Posterior cingulate gyrus (tissue), 11 donors: ENCODE measurements around the gene OR51I1.

Source experiments
- DNase-seq, 10 donors: peaks; one replicate each; pipeline versions ENCODE4 v3.0.0 to v3.0.0-alpha.2; 2020 to 2021; ENCODE audit warnings: mixed read lengths in 3 of 10
- intact Hi-C: fragments of 100-400 bp; cut with DNase I; formaldehyde crosslinking; loops from one replicate; pipeline ENCODE4 v1.15.1; 2023

Gene OR51I1, protein sequence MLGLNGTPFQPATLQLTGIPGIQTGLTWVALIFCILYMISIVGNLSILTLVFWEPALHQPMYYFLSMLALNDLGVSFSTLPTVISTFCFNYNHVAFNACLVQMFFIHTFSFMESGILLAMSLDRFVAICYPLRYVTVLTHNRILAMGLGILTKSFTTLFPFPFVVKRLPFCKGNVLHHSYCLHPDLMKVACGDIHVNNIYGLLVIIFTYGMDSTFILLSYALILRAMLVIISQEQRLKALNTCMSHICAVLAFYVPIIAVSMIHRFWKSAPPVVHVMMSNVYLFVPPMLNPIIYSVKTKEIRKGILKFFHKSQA

DNA sequence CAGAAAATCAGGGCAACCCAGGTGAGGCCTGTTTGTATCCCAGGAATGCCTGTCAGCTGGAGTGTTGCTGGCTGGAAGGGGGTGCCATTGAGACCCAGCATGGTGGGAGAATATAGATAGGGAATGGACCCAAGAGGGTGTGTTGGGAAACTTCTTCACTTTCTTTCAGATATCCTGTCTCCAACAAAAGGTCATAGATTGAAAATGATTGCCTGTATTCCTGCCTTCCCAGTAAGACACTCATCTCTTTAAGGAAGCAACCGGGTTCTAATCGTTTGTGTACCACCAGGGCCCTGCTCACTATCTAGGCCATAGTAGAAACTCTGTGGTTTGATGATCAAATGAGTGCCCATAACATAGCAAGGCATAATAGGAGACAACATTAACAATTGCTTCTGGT lies at the start of gene OR51I1:
Gene OR51I1 (minus strand): TSS at position 101 of the 400 bp plus-strand sequence. CDS start 0 bp downstream, at position 101.
- no peak for DNase-seq
- intact Hi-C loops = no loop called here

DNA sequence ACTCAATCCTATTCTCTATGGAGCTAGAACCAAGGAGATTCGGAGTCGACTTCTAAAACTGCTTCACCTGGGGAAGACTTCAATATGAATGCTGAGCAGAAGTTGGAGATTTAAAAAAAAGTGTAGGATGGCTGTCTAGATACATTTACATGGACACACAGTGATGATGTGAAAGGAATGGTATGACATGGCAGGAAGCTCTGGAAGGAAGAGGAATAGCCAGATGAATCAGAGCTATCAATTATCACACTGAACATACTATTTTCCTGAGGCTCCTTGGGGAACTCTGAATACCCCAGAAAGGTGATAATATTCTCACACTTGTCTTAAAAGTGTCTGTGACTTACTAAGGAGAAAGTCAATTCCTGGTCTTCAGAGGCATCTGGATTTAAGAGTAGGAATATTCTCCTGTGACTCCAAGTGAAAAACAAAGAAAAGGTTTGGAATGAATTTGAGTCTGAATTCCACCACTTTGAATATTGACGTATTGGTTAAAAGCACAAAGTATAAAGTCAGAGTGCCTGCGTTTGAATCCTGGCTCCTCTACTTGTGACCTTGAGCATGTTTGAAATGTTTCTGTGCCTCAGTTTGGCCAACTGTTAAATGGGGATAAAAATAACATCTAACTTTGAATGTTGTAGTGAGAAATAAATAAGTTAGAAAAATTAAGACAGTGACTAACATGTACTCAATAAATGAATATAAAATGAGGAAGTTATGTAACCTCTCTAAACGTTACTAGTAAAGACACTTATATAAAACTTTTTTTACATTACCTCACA lies 48.5 kb upstream of the OR51I1 start:
- intact Hi-C loops = no loop called here
- no peak for DNase-seq

DNA sequence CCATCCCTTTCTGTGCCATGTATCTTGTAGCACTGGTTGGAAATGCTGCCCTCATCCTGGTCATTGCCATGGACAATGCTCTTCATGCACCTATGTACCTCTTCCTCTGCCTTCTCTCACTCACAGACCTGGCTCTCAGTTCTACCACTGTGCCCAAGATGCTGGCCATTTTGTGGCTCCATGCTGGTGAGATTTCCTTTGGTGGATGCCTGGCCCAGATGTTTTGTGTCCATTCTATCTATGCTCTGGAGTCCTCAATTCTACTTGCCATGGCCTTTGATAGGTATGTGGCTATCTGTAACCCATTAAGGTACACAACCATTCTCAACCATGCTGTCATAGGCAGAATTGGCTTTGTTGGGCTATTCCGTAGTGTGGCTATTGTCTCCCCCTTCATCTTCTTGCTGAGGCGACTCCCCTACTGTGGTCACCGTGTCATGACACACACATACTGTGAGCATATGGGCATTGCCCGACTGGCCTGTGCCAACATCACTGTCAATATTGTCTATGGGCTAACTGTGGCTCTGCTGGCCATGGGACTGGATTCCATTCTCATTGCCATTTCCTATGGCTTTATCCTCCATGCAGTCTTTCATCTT lies 47.6 kb upstream of the OR51I1 start:
- DNase-seq = no peak
- intact Hi-C loops = no loop called here

DNA sequence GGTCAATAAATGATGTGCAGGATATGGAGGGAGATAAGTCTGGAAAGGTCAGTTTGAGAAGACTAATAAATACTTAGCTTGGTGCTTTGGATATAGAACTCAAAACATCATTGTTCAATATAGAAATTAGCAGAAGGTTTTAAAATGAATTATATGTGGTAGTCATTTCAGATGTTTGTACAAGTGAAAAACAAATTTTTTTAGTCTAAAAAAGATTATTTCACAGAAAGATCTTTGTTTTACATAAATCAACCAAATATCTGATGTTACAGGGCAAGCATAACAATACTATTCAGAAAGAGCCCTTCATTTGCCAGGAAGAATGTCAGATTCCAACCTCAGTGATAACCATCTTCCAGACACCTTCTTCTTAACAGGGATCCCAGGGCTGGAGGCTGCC lies 47.1 kb upstream of the OR51I1 start, which contains the start of gene OR52D1:
Gene OR52D1 (plus strand): TSS at position 301 of the 400 bp plus-strand sequence. CDS start 22 bp downstream, at position 323.
- no peak for DNase-seq
- intact Hi-C loops = no loop called here

DNA sequence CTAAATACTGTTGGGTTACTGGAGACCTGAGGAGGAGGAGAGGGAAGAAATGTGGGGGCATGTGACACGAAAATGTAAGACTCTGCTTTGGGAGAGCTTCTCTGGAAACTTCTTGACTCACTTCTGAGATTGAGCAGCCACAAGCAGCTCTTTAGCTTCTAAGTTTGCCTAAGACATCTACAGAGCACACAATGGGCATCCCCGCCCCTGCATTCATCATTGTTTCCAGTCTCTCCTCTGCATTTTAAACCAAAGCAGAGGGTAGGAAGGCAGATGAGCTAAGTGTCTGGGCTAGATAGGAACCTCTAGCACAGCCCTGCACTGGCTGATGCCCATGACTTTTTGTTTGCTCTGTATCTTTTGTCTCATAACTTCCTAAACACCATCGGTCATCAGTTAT lies 45.1 kb upstream of the OR51I1 start:
- DNase-seq = no peak
- intact Hi-C loops = no loop called here

DNA sequence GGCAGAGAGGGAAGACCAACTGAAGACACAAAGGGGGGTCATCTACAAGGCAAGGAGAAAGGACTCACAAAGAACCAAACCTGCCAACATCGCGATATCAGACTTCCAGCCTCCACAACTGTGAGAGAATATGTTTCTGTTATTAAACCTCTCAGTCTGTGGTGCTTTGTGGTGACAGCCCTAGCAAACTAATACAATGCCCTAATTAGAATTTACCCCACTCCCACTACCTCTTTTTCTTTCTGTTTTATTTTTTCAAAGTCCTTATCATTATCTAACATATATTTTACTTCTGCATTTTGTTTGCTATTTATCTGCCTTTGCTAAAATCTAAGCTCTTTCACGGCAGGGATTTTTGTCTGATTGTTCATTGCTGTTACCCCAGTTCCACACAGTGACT lies 44.7 kb upstream of the OR51I1 start:
- intact Hi-C loops = no loop called here
- DNase-seq = no peak

DNA sequence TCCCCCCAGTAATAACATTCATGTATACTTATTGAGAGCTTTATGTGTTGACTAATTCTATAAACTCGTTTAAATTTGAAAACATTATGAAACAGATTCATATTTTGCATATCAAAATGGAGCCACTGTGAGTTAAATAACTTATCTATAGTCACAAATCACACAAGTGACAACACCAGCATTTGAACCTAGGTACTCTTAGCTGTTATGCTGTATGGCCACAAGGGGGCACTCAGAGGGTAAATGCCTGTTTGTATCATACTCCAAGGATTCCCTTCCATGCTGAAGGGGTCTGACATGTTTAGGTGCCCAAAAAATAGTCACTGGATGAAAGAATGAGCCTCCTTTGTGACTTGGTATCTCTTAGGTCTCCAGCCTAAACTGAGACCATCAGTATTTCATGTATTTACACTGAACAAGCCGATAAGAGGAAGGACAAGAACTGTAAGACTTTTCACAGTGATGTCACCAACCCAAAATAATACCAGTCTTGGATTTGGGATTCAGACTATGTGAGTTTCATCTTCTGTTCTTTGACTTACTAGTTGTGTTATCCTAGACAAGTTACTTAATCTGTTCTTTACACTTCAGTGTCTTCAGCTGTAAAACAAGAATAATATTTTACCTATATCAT lies 35.0 kb upstream of the OR51I1 start:
- peak in 3 of 10 donors; percentile 7 to 35 (median 28) for DNase-seq
- intact Hi-C loops = loop anchor here (1.0 kb wide), 1 partner anchor 332 kb away; the partner anchor contains the start of gene OR52N2

DNA sequence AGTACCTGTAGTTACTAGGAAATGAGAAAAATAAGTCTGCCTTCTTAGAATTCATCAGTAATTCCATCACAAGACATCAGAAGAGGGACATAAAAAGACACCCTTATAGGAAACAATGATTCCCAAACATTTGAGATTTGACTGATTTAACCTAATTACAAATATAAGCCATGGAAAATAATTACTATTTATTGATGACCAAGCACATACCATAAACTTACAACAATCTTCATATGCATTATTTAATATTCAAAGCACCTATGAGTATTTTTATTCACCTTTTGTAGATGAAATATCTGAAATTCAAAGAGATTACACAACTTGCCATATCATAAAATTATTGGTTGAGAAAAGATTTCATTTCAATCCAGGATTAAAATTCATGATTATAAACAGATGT lies 32.6 kb upstream of the OR51I1 start:
- intact Hi-C loops = no loop called here
- no peak for DNase-seq

DNA sequence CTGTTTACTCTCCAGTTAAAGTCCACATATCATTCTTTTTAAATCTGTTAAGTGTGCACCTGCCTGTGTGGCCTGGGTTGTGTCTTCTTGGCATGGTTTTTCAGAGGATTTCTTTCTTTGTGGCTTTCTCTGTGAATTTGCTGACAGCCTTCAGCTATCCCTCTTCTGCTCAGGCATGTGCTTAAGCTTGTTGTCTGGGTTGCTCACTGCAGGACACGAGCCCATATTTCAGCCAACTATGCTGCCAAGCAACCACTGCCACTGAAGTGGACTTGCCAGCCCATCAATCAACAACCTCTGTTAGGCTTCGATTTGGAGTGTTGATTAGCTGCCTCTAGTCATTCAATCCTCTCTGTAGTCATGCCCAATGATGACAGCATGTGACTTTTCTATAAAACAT lies 26.2 kb upstream of the OR51I1 start:
- intact Hi-C loops = no loop called here
- no peak for DNase-seq

DNA sequence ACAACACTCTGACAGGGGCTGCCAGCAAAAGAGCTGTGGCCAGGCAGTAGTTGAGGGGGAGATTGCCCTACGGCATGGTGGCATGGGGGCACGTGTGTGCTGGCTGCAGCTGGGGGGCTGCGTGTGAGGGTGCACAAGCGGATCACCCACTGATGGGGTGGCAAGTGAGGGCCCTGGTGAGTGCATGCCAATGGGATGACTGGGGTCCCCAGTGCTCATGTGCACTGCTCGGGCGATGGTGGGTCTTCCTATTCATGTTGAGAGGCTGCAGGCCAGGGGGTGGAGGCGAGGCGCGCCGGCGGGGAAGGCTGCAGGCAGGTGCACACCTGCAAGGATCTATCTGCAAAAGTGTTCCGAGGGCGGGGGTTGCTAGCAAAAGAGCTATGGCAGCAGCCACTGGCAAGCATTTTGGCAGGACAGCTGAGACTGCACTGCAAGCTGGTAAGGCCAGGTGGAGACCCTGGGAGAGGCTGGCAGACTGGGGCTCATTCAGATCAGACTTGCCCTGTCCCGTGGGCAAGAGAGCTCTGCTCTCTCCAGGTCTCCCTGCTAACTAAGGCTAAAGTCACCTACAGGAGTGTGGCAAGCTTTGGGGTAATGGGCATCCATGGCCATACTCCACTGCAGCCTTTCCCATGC lies 19.8 kb upstream of the OR51I1 start:
- DNase-seq = peak in 2 of 10 donors; percentile 57 to 71
- intact Hi-C loops = no loop called here

DNA sequence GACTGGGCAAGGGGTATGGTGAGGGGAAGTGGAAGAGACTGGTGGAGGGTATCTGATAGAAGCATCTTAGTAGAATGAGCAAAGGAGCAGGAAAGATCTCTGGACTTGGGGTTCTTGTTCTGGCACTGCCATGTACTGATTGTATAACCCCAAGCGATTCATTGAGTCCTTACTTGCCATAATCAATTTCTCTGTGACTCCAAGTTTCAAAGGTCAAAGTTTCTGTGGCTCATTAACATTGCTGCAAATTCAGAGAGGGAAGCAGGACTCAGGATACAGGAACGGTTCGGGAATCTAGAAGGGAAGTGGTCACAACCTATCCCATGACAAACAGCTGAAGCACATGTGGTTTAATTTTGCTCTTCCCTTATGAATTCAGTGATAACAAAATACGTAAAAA lies 8.1 kb upstream of the OR51I1 start:
- intact Hi-C loops = no loop called here
- DNase-seq = no peak

DNA sequence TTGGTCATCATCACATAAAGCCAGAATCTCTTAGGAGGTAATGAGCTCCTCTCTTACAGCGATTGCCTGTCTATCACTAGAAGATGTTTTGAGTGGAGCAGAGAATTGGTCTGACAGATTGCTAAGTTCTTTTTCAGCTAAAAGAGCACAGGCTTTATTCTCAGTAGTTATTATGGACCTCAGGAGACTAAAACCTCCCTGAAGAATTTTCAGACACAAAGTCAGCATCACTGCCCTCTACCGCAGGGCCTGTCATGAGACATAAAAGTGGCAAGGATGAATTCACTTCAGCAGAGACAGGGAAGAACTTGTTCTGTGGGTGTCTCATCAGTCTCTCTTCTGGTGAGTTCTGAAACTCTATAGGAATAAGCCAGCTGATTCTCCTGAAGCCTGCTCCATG lies 7.7 kb upstream of the OR51I1 start, which contains the start of gene OR51I2:
Gene OR51I2 (plus strand): TSS at position 301 of the 400 bp plus-strand sequence. CDS start 4,166 bp downstream, outside the sequence.
- DNase-seq = no peak

DNA sequence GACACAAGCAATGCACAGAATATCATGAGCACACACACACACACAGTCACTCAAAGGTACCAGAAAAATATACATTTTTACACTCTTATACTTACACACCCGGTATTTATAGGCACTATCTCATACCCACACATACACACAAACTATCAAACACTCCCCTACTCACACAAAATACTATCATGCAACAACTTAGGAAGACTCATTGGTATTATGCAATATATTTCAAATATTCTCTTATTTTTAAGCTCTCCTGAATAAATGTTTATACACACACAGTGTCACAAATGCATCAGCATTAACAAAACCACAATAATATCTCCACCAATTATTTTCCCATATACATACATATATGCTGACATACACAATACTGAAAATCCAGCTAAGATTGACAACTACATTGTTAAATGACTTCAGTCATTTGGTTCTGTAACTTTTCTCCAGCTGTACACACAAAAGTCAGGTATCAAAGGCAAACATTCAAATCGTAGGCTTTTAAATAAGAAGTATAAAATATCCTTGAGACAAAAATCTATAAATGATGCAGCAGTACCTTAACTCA lies 2.6 kb upstream of the OR51I1 start:
- no peak for DNase-seq
- intact Hi-C loops = no loop called here

More for the DNA sequence above, 7.7 kb upstream of the OR51I1 start, which contains the start of gene OR51I2:
- intact Hi-C loops = no loop called here

DNA sequence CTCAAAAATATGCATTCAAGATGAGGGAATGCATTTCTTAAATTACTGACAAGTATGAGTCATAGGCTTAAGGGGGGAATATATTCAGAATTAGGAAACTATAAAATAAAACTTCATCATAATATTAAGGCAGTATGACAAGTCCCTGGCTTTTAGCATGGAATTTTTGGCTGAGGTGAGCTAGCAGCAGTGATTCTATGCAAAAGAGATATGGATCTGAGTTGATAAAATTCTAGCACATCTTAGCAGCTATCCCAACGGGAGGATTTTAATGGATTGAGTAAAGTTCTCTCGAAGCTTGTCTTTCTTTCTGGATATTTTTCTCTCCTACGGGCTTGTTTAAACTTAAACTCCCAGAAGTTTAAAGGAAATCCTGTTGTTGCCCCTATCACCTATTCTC lies 18.2 kb downstream of the OR51I1 start:
- intact Hi-C loops = no loop called here
- no peak for DNase-seq

DNA sequence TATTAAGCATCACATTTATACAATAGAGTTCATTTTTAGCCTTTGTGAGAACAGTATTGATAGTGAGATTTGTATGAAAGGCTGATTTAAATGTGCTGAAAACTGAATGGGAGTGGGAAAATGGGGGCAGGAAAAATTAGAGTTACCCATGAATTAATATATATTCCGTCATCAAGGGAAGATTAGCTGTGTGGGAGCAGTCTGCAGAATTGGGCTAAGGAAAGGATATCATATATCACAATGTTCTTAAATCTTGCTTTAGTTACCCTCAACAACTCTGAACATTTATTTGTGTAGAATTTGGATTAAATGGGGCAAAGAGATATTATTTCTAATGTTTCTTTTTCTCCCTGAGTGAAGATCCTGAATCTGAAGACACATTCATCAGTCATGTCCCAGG lies 19.5 kb downstream of the OR51I1 start, which contains the start of gene OR51Q1:
Gene OR51Q1 (plus strand): TSS at position 301 of the 400 bp plus-strand sequence. CDS start 90 bp downstream, at position 391.
- no peak for DNase-seq
- intact Hi-C loops = no loop called here

DNA sequence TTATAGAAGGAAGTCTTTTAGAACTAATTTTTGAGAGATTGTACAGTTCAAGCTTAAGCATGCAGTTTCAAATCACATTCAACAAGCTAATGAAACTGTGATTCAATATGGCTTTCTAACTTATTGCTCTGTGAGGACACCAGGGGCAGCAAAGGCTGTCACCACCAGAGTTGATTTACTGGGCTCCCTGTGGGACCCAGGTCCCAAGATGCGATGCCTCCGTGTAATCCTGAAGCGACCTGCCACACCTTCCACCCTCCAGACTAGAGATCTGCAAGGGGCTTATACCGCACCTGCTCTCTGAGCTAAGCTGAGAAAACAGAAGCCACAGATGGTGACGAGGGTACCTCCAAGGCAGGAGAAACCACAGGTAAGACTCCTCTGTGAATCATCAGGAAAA lies 20.3 kb downstream of the OR51I1 start:
- no peak for DNase-seq
- intact Hi-C loops = no loop called here

DNA sequence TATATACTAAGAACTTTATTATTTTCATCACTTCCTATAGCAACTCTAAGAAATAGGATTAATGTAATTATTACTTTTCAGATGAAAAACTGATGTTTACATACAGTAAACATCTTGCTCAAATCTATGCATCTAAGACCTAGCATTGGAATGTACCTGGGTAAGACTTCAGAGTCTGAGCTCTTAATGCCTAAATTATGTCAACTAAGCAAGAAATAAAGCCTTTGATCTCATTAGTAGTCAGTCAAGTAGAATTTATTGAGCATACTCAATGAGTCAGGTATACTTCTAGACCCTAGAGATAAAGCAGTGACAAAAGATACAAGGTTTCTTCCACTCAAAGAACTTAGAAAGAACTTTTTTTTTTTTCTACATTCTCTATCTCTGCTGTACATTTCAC lies 36.1 kb downstream of the OR51I1 start:
- intact Hi-C loops = no loop called here
- DNase-seq = no peak

DNA sequence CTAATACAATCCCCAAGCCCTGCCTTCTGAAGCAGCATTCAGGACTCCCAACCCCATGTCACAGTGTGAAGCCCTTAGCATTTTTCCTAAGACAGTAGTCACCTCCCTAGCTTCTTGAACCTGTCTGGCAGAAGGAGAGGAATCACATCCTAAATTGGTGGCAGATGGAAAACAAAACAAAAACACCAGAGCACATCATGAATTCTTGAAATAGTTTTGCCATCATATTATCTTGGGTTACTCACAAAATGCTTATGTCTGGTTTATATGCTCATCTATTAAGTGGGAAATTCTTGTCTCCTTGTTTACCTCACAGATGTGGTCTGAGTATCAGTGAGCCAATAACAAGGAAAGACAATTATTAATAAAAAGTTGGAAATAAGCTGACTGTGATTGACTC lies 42.4 kb downstream of the OR51I1 start:
- no peak for DNase-seq
- intact Hi-C loops = no loop called here

DNA sequence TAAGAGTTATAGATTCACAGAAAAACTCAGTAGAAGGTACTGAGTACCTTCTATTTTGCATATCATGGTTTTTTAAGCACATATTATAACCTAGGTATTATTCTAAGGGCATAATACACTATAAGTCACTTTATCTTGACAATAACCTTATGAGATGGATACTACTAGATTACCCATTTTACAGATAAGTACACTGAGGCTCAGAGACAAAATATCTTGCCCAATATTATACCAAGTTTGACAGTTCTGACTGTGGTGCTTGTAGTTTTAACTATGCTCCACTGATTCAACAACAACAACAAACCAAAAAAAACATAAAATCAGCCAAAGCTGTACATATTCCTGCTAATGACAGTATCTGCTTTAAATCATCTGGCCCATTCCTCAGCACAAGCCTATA lies 47.2 kb downstream of the OR51I1 start:
- intact Hi-C loops = no loop called here
- DNase-seq = no peak
